ENCODE data around the gene TNNC1.

The TNNC1 gene

DNA sequence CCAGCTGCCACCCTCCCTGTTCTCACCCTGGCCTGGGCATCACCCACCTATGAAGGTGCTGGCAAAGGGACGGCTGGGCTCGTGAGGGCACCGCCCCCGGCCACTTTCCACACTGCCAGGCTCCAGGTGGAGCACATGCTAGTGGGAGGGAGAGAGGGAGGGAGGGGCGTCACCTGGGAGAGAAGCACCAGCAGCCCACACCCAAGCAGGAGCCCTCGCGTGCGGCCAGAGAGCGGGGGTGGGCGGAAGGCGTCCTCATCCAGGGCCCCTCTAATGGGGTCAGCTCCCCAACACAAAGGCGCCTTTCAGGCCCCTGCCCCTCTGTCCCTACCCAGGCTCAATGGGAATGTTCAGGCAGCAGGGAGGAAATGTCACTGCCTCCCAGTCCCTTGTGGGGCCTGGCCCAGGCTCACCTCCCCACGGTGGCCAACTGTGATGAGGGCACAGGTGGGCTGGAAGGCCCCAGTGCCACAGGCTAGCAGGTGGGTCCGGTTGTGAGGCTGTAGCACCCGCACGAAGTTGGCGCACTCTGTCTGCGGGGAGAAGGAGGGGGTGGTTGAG lies 12.0 kb downstream of the TNNC1 start:
- no peak for DNase-seq

DNA sequence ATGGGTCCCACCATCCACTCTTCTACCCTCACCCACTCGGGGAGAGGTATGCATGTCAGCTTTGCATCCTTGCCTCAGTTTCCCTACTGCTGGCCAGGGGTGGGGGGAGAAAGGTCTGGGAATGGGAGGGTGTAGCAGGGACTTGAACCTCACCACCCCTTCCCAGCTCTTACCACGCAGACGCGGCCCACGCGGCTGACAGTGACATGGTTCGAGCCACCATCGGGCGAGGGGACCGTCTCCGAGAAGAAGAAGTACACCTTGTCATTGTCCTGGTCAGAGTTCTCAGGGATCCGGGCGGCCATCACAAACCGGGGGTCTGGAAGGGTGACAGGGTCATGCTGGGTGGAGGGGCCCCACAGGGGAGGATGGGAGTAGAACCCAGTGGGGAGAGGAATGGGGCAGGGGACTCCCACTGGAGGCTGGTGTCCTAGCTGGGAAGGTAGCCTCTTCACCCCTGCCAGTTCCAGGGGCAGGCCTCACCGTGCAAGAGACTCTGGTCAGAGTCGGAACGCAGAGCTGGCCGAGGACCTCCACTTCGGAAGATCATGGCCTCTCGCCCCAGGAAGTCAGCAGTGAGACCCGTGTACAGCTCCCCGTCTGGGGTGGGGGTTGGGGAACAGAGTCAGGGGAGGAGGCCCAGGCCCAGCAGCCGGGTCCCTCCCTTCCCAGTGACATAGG lies 12.6 kb downstream of the TNNC1 start:
- DNase-seq = no peak

- no peak for DNase-seq
Measured at GRCh38 chr3:52440671-52441070, 13.2 kb downstream of the TNNC1 start.

DNA sequence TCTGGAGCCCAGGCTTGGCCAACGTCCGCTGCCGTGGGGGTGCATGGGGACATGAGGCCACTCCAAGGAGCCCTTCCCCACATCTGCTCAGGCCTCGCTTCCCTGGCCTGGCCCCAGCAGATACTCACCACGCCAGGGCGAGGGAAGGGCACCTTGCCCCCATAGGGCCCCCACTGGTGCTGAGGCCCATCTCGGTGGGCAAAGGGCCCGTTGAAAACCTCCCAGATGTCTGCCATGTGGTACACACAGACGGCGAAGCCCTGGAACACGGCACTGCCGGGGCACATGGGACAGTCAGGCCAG lies 13.6 kb downstream of the TNNC1 start:
- DNase-seq = no peak

- DNase-seq = no peak
Measured at GRCh38 chr3:52439426-52440248, 14.2 kb downstream of the TNNC1 start.

DNA sequence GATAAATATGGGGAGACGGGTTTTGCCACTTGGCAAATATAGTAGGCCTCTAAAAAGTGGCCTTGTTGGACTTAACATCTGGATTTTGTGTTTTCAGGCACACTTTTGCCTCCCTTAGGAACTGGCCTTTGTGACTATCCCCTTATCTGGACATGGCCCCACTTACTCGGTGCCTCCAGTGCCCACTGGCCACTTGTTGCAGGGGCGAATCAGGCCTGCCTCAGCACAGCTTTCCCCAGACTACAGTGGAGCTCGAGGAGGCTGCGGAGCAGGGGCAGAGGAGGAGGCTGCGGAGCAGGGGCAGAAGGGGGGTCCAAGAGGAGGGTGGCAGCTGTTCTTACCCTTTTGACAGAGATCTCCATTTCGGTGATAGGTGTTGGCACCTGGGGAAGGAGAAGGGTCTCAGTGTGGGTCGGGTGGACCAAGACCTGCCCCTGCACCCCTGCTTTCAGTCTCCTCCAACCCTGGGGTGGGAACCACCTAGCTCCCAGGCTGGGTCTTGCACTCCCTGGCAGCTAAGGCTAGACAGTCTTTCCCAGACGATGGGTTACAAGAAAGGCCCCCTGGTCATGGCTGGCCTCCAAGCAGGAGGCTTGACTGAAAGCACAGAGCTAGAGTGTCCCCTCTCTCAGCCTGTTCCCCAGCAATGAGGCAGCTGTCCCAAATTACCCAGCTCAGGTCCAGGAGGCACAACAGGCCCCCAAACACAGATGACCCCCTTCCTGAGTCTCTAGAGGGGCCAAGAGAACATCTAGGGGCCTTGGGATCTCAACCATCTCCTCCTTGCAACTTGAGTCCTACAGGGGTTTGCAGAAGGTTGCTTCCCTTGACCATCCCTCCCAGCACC lies 15.0 kb downstream of the TNNC1 start:
- DNase-seq = no peak

GRCh38 chr3:52438104-52438376 lies 15.8 kb downstream of the TNNC1 start:
- DNase-seq = no peak

GRCh38 chr3:52437326-52438103 lies 16.3 kb downstream of the TNNC1 start:
- no peak for DNase-seq

- no peak for DNase-seq
Measured at GRCh38 chr3:52436500-52437149, 17.2 kb downstream of the TNNC1 start.

DNA sequence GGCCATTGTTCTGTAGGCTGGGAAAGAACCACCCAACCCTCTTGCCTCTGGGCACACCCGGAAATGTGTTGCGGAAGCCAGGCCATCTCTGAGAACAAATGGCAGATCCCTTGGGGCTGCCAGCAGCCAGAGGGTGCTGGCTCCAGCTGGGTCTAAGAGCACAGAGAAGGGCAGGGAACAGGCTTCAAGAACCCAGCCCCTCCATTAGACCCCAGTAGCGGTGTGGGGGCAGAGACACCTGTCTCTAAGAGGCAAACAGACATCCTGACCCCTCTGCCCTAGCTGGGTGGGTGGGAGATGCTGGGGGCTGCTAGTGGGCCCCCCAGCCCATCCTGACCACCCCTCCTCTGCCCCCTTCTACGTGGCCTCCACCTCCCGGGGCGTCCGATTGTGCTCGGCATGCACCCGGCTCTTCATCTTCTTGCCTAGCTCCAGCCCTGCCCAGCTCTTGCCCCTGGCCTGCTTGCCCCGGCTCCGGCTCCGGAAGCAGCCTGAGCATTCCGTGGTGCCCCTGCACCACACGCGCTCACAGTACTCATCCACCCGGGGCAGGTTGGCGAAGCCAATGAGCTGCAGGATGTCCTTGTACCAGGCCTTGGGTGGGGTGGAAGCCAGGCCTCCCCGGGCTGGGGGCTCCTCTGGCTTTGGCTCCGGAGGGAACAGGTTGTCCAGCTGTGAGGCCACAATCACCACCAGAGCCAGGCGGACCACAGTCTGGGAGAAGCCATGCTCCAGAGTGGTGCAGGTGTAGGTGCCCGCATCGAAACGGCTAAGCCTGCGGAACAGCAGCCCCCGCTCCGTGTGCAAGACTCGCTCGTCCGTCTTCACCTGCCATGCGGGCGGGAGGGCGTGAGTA lies 18.4 kb downstream of the TNNC1 start:
- DNase-seq = no peak

DNA sequence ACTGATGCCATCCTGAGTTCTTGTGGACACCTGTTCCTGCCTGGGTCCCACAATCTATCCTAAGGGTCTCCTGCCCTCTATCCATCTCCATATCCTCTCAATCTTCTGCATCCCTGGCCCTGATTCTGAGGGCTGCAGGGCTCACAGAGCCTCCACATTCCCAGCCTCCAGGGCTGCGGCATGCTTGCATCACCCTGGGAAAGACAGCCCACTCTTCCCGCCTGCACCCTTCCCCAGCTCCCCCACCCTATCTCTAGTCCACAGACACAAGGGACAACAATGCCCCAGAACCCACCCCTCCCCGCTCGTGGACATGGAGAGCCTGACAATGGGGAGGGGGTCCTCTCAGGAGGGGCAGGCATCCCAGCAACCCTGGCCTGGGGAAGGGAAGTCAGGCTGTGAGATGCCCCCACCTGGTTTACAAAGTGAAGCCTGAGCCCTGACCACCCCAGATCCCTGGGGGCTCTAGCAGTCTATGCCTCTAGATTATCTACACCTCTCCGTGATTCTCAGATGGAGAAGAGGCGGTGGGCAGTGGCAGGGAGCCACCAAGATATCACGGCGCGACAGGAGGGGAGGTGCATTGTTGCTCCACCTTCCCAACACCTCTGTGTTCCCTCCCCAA lies 19.2 kb downstream of the TNNC1 start:
- DNase-seq = no peak

GRCh38 chr3:52433996-52434479 lies 19.8 kb downstream of the TNNC1 start:
- DNase-seq = no peak

- no peak for DNase-seq
Measured at GRCh38 chr3:52433328-52433995, 20.4 kb downstream of the TNNC1 start.

DNA sequence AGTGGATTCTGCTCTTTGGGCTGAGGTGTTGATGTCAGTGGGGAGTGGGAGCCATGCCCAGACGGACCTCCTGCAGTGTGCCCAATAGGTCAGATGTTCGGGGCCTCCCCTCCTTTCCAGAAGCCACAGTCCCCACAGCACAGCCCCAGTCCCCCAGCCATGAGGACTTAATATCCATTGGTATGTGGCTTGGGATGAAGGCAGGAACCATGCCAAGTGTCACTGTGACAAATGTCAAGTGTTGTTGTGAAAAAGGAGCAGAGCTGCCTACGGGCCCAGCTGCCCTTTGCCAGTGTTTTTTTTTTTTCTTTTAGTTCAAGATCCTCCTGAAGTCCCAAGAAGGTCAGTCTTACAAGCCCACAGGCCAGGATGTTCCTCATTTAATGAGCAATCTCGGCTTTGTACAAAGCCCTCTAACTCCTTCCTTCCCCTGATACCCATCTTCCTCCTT lies 21.1 kb downstream of the TNNC1 start:
- DNase-seq = no peak

GRCh38 chr3:52432225-52432624 lies 21.6 kb downstream of the TNNC1 start:
- DNase-seq = no peak

DNA sequence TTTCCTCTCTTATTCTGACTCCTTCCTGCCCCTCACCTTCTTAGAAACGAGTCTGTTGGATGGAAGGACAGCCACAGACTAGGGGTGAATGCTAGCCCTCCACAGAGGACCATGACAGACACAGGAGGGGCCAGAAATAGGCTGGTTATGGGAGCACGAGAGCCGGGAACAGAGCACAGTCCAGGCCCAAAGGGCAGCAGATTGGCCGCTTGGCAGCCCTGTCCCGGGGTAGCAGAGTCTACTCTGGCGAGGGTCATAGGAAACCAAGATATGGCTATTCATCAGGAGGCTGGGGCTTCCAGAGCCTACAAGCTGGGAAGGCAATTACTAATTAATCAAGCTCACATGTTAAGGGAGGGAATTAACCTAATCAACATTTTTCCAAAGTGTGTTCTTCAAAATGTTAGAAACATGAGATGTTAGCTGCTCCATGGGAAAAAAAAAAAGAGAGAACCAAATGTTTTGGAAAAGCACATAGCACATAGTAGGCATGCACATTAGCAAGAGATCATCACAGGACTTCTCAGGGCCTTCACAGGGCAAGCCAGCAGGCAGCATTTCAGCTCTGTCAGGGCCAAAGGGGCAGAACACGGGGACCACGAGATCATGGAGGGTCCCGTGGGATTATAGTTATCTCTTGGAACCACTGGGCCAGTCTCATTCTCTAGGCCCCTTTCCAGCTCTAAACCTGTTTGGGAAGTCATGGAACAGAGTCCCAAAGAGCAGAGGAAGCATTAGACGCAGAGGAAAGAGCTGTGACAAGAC lies 22.2 kb downstream of the TNNC1 start:
- no peak for DNase-seq

DNA sequence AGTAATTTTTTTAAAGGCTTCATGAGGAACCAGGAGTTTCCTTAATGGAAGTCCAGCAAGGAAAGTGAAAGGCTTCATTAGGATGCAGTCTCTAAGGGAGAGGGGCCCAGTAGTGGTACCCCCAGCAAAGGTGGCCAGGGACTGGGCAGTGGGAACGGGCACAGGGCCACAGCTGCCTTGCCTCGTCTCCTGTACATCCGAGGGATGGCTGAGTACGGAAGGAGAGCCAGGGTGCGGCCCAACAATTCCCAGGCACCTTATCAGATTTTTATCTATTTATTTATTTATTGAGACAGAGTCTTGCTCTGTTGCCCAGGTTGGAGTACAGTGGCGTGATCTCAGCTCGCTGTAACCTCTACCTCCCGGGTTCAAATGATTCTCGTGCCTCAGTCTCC lies 23.4 kb downstream of the TNNC1 start:
- DNase-seq = no peak

DNA sequence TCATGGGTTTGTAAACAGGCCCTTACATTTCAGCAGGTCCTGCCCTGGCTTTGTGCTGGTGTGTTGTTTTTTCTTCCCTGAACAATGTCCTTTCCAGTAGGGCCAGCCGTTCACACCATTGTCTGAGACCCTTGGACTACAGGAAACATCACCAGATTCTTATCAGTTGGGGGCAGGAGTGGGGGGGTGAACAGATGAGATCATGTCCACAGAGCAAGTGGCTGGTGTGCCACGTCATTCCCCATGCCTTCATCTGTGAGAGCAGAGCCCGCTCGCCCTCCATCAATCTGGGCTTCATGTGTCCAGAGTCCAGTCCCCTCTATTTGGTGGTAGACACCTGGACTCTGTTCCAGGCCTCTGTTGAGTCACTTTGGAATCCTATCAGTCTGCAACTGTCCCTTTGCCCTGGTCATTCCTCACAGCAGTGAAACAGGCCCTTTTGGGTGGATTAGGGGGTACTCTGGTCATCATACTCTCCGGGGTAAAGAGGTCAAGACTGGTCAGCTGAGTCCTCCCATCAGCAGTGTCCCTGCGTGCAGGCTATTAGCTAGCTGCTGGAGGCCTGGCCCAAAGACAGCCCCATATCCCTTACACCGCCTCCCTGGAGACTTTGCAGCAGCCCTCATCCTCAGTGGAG lies 23.9 kb downstream of the TNNC1 start:
- no peak for DNase-seq

- no peak for DNase-seq
Measured at GRCh38 chr3:52429031-52429430, 24.8 kb downstream of the TNNC1 start.
